HepG2 (cell line): ENCODE measurements around the gene TMIGD2. TPM values are rescaled to one million over a fixed set of nuclear protein-coding genes. Genes with fewer than 3 reads are reported as not detected.

ENCODE experiments used
- CERS6 ChIP-seq: sonication (generic); formaldehyde crosslinking; IDR thresholded peaks from 2 replicates; pipeline ENCODE4 v1.5.0; 2020; ENCODE audit warnings: missing genetic modification reagents
- DR1 ChIP-seq: sonication (generic); formaldehyde crosslinking; IDR thresholded peaks from 2 replicates; pipeline ENCODE4 v1.8.0; 2021; ENCODE audit warnings: mild to moderate bottlenecking, missing genetic modification reagents, inconsistent platforms
- HIVEP1 ChIP-seq: sonication (generic); formaldehyde crosslinking; IDR thresholded peaks from 2 replicates; pipeline ENCODE4 v1.4.0; 2020; ENCODE audit warnings: mild to moderate bottlenecking, missing genetic modification reagents
- HMGA1 ChIP-seq: sonication (generic); formaldehyde crosslinking; conservative IDR thresholded peaks from 2 replicates; pipeline ENCODE4 v1.4.0; 2020; ENCODE audit warnings: missing genetic modification reagents
- PHF8 ChIP-seq: sonication (generic); formaldehyde crosslinking; IDR thresholded peaks from 2 replicates; pipeline ENCODE4 v1.5.0; 2020; ENCODE audit warnings: missing genetic modification reagents
- RFX3 ChIP-seq: IDR thresholded peaks from 2 replicates; pipeline ENCODE4 v1.6.1; 2016; ENCODE audit warnings: missing biosample characterization, missing genetic modification reagents
- SP140L ChIP-seq: sonication (generic); formaldehyde crosslinking; IDR thresholded peaks from 2 replicates; pipeline ENCODE4 v1.4.0; 2020; ENCODE audit warnings: missing genetic modification reagents, borderline replicate concordance
- ZNF142 ChIP-seq: sonication (generic); formaldehyde crosslinking; IDR thresholded peaks from 2 replicates; pipeline ENCODE4 v1.4.0; 2020; ENCODE audit warnings: missing genetic modification reagents
- ZNF225 ChIP-seq: sonication (generic); formaldehyde crosslinking; IDR thresholded peaks from 2 replicates; pipeline ENCODE4 v1.4.0; 2020; ENCODE audit warnings: mild to moderate bottlenecking, missing genetic modification reagents
- ZNF574 ChIP-seq: sonication (generic); formaldehyde crosslinking; IDR thresholded peaks from 2 replicates; pipeline ENCODE4 v1.4.0; 2020; ENCODE audit warnings: missing genetic modification reagents
- ZNF577 ChIP-seq: sonication (generic); formaldehyde crosslinking; IDR thresholded peaks from 2 replicates; pipeline ENCODE4 v1.4.0; 2020; ENCODE audit warnings: mild to moderate bottlenecking, low read depth, missing genetic modification reagents, borderline replicate concordance
- ZNF773 ChIP-seq: sonication (generic); formaldehyde crosslinking; IDR thresholded peaks from 2 replicates; pipeline ENCODE4 v1.4.0; 2020; ENCODE audit warnings: missing genetic modification reagents, borderline replicate concordance
- polyA plus RNA-seq, 8 experiments: library from polyadenylated mRNA; depleted of rRNA in 3 of 8; stranded (reverse) in 7 of 8; unstranded in 1 of 8; fragments of >200 nt; fragmentation: Illumina TruSeq in 4 of 8; extraction: Trizol in 4 of 8; gene quantifications; 2 replicates each; pipeline versions ENCODE4 v1.2.1 to v1.2.3, GENCODE V29; 2011 to 2016; ENCODE audit warnings: low read depth in 4 of 8, missing spikeins in 1 of 8, mixed read lengths in 1 of 8; ENCODE audit not compliant: insufficient read depth in 1 of 8
- total RNA-seq, 5 experiments: library from RNA; depleted of rRNA; stranded (reverse); fragments of >200 nt; fragmentation: Illumina TruSeq; extraction: Trizol; gene quantifications; 2 replicates each; pipeline ENCODE4 v1.2.3, GENCODE V29; 2016; ENCODE audit warnings: low read depth in 1 of 5

Gene TMIGD2
- total and polyA plus RNA-seq, 2 of the 13 experiments (the other 11 are each of a cell fraction or from before 2014, with no cell fraction given): 0.11 to 1.0 TPM

GRCh38 chr19:4310247-4311121 lies 8.3 kb upstream of the TMIGD2 start (continued):
- peak; percentile 90 for TF ChIP-seq ZNF574 (CRISPR knock-in tag)
- TF ChIP-seq ZNF773 (CRISPR knock-in tag): no peak
- no peak for TF ChIP-seq ZNF577 (CRISPR knock-in tag)
- TF ChIP-seq ZNF142: peak; percentile 23; the same call in 1 of the 2 replicates
- no peak for TF ChIP-seq HMGA1 (CRISPR knock-in tag)
- TF ChIP-seq CERS6 (CRISPR knock-in tag): no peak
- peak; percentile 27; the same call in 1 of the 2 replicates for TF ChIP-seq RFX3 (CRISPR knock-in tag)
- no peak for TF ChIP-seq SP140L (CRISPR knock-in tag)
- peak; percentile 76; the same call in 1 of the 2 replicates for TF ChIP-seq ZNF225 (CRISPR knock-in tag)
- TF ChIP-seq DR1 (CRISPR knock-in tag): peak; percentile 54; the same call in 1 of the 2 replicates
- TF ChIP-seq PHF8 (CRISPR knock-in tag): peak; percentile 40; the same call in 1 of the 2 replicates
- TF ChIP-seq HIVEP1 (CRISPR knock-in tag): peak; percentile 96
